Measurements from ENCODE around the gene CSRNP3.

The CSRNP3 gene, protein sequence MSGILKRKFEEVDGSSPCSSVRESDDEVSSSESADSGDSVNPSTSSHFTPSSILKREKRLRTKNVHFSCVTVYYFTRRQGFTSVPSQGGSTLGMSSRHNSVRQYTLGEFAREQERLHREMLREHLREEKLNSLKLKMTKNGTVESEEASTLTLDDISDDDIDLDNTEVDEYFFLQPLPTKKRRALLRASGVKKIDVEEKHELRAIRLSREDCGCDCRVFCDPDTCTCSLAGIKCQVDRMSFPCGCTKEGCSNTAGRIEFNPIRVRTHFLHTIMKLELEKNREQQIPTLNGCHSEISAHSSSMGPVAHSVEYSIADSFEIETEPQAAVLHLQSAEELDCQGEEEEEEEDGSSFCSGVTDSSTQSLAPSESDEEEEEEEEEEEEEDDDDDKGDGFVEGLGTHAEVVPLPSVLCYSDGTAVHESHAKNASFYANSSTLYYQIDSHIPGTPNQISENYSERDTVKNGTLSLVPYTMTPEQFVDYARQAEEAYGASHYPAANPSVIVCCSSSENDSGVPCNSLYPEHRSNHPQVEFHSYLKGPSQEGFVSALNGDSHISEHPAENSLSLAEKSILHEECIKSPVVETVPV

DNA sequence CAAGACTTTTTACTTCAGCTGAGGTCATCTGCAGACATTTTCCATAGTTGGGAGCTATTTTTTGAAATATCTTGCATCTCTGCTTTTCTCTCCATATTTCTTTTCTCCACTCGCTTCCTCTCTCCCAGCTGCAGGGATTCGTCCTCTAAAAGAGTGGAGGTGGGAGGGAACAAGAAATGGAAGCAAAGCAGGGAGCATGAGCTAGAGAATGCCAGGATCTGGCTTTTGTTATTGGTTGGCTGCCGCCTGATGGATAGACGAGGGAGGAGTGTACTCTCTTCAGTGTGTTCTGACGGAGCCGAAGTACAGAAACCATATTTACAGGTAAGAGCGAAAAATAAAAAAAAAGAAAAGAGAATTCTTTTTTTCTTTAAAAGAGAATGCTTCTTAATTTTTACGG, at the start of gene CSRNP3:
Gene CSRNP3, plus strand, starts transcription at position 282 of the 400 bp plus-strand sequence. CDS start 125,368 bp downstream, outside the sequence.
- in situ Hi-C loops (cut with MboI; ENCODE audit: low pct_unique_long_range_greater_than_20kb, low sequenced_read_pairs), result no loop called here
- DNase-seq, result no peak

DNA sequence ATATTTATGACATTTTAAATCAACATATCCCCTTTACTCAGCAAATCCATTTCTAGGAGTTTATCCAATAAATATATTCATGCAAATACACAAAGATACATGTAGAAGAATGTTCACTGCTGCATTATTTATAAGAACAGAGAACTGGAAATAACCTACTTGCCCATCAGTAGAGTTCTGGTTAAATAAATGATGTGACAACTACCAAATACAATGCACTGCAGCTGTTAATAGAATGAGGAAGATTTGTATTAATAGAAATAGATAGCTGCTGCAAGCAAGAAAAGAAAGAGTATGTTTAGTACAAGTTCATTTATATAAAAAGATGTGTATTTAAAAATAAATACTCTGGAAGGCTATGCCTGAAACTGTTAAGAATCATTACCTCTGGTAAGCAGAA, 49.3 kb upstream of the CSRNP3 start:
- in situ Hi-C loops (cut with MboI; ENCODE audit: low pct_unique_long_range_greater_than_20kb, low sequenced_read_pairs), result no loop called here
- DNase-seq, result no peak

DNA sequence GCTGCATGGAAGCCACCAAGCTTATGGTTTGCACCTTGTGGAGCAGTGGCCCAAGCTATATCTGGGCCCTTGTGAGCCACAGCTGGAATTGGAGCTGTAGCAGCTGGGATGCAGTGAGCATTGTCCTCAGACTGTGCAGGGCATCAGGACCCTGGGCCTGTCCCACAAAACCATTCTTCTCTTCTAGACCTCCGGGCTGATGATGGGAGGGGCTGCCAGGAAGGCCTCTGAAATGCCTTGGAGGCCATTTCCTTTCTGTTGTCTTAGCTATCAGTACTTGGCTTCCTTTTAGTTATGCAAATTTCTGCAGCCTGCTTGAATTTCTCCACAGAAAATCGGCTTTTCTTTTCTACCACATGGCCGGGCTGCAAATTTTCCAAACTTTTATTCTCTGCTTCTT, 46.4 kb upstream of the CSRNP3 start:
- in situ Hi-C loops (cut with MboI; ENCODE audit: low pct_unique_long_range_greater_than_20kb, low sequenced_read_pairs), result no loop called here
- no peak for DNase-seq

DNA sequence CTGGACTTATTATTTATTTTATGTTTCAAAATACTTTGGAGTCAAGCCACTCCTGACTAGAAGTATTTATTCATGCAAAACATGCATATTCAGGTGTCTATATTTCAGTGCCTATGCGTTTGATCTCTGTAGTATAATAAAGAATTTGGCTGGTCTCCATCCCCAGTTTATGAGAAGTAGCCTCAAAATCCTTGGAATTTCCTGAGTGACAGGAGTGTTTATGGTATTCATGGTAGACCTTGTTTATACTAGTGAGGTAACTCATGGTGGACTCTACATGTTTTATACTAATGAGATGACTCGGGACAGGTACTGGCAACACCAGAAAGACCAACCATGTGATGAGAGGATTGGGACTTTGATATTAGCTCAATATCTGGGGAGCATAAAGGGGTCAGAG, 43.9 kb upstream of the CSRNP3 start:
- no peak for DNase-seq
- in situ Hi-C loops (cut with MboI; ENCODE audit: low pct_unique_long_range_greater_than_20kb, low sequenced_read_pairs), result no loop called here

DNA sequence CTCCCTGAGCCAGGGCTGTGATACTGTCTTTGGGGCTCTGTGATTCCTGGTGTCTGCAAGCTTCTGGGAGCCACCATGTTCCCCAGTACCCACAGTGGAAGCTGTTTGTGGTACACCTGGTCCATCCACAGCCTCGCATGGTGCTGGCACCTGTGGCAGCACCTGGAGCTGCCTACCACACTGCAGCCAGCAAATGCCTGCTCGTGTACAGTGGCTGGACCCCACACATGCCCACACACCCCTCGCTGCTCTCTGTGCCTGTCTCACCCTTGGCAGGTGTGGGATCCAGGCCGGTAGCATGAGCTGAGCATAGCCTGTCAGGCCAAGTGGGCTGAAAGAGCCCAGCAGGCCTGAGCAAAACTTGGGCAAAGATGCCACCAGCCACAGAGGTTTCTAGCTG, 41.8 kb upstream of the CSRNP3 start:
- DNase-seq, result no peak
- in situ Hi-C loops (cut with MboI; ENCODE audit: low pct_unique_long_range_greater_than_20kb, low sequenced_read_pairs), result no loop called here

DNA sequence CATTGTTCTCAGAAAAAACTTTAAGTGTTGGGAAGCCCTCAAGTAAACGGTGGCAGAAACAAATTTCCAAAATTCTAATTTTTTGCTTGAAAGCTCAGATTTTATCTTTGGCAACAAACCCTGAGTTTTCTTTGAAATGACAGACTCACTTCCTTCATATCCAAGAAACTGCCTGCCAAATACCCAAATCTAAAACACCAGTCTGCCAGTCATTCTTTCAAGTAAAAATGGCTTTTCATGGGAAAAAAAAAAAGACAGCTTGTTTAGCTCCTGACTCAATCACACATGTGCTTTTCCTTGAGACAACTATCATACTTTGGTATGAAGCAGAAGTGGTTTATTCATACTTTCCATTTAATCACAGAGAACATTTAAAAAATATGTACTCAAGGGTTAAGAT, 40.6 kb upstream of the CSRNP3 start:
- in situ Hi-C loops (cut with MboI; ENCODE audit: low pct_unique_long_range_greater_than_20kb, low sequenced_read_pairs), result no loop called here
- no peak for DNase-seq

DNA sequence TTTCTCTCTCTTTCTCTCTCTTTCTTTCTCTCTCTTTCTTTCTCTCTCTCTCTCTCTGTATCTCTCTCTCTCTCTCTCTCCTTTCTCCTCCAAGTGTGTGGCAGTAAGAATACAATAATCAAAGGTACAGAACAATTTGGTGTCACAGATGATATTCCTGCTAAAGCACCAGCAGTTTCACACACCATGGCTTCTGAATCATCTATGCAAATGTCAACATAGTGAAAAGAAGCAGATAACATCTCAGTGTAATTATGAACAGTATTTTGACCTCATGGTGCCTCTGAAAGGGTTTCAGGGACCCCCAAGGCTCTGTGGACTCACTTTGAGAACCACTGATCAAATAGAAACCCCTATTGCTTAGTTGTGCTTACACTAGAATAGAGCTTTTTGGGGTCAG, 38.5 kb upstream of the CSRNP3 start:
- in situ Hi-C loops (cut with MboI; ENCODE audit: low pct_unique_long_range_greater_than_20kb, low sequenced_read_pairs), result no loop called here
- DNase-seq, result no peak

DNA sequence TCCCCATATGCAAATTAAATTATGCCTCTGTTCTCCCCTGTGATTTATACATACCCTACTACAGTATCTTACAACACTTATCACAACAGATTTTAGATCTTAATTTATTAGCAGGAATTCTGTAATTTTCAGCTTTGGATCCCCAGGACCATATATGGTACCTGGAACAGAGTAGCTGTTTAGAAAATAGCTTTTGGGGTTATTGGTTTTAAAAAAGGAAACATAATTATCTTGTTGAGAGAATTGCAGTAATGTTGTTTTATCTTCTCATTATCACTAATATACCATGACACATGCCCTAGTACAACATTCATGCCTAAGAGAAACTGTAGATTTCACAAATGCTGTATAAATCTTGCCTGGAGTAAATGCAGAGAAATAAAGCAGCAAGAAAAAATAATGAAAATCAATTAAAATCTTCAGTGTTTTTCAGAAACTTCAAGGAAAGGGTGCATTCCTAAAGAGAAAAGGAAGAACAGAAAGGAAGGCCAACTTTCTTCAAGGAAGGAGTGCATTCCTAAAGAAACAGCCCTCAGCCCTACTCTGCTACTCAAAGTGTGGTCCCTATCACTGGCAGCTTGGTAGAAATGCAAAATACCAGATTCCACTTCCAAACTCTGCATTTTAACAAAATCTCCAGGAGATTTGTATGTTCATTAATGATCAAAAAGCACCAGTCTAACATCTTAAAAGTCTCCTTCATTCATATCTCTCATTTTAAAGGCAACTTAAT, 37.1 kb upstream of the CSRNP3 start:
- DNase-seq, result no peak
- in situ Hi-C loops (cut with MboI; ENCODE audit: low pct_unique_long_range_greater_than_20kb, low sequenced_read_pairs), result no loop called here

DNA sequence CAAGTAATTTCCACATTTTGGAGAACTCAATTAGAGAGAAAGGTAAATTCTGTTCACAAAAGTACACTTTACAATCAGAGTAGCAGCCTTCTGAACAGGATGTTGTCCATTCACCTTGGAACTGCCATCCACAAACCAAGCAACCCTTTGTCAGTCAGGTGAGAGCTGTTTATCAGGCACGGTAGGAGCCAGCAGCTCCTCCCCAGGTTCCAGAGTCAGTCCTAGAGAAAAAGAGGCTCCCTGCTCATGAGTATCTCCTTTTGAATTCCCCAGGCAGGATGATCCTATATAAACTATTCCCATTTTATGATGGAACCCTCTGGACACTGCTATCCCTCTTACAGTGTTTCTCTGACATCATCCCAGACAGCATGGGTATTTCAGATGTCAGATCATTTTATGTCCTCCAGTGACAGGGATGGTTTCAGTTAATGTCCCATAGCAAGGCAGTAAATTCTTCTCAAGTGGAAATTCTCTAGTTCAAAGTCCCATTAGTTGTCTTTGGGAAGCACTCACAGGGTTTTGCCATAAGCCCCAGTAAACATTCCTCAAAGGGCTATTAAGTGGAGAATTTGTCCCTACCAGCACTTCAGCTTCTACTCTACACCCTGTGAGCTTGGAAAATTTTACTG, 34.5 kb upstream of the CSRNP3 start:
- no peak for DNase-seq
- in situ Hi-C loops (cut with MboI; ENCODE audit: low pct_unique_long_range_greater_than_20kb, low sequenced_read_pairs), result no loop called here

DNA sequence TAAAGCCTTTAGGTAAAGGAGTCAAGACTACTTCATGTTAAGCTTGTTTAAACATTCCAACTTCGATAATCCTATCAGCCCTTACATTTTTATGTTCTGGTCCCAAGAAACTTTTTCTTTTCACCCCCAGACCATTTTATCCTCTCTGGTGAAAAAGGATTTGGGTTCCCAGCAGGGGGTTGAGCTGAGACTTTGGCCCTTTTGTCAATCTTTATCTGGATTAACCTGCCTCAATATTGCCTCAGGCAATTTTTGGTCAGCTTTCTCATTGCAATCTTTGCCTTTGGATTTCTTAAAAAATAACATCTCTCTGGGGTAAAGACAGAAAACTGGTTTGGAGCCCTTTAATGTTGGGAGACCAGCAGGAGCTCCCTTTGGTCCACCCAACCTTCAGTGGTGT, 33.9 kb upstream of the CSRNP3 start:
- DNase-seq, result no peak
- in situ Hi-C loops (cut with MboI; ENCODE audit: low pct_unique_long_range_greater_than_20kb, low sequenced_read_pairs), result no loop called here

DNA sequence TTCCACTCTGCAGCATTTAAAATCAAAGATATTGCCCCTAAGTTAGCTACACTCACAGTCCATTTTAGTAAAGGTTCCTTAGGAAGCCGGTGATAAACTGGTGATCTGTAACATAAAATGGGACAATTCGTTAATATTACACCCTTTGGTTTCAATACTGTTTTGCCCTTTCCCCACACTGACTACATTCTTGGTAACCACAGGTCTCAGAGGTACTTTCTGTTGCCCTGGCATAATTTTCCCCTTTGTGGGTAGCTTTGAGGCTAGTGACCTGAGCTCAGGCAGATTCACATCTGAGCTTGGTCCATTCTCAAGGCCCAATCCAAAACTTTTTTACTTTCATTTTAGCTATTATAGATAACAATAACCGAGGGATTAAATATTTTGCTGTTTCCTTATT, 32.9 kb upstream of the CSRNP3 start:
- in situ Hi-C loops (cut with MboI; ENCODE audit: low pct_unique_long_range_greater_than_20kb, low sequenced_read_pairs), result no loop called here
- DNase-seq, result no peak

DNA sequence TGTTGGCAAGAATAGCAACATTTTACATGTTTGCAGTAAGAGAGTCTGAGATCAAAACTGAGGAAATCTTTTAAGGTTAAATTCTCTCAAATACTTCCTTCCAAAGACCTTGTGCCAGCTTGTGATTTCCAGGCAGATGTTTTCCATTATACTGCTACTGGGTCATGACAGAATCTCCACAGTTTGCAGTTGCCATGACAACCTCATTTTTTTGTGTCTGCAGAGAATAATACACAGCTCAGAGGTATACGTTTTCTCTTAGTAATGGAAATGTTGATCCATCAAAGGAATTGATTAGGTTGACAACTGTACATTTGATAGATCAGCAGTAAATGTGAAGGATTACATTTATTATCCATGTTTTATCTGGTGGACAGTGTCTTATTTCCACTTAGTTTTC, 29.1 kb upstream of the CSRNP3 start:
- in situ Hi-C loops (cut with MboI; ENCODE audit: low pct_unique_long_range_greater_than_20kb, low sequenced_read_pairs), result no loop called here

DNA sequence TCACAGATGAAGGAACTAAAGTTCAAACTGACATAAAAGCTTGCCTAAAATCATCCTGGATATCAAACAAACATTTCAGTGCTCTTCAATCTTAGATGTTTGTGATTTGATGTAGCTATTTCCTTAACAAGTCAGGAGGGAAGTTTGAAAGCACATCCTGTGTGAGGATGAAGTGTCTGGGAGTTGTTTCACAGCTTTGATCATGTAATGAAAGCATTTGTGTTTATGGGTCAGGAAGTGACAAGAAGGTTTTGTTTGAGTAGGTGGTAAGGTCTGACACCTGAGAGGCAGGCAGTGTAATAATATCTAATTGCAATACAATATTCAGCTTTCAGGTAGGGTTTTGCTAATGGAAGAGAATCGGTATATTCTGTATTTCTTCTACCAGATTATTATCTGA, 26.0 kb upstream of the CSRNP3 start:
- DNase-seq, result no peak
- in situ Hi-C loops (cut with MboI; ENCODE audit: low pct_unique_long_range_greater_than_20kb, low sequenced_read_pairs), result no loop called here

More for the DNA sequence above, 29.1 kb upstream of the CSRNP3 start:
- no peak for DNase-seq

DNA sequence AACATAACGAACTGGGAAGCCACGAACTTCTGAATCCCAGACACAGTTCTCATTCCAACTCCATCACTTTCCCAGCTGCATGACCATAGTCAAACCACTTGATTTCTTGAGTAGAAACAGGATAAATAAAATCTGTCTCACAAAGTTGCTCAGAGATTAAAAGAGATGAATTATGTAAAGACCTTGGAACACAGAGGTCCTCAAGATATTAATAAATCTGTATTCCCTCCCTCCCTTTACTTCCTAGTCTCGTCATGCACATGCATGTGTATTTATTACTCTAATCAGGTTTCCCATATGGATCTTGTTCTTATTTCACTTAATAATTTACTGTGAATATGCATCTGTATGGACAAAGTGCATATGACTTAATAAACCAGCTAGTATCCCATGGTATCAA, 21.1 kb upstream of the CSRNP3 start:
- in situ Hi-C loops (cut with MboI; ENCODE audit: low pct_unique_long_range_greater_than_20kb, low sequenced_read_pairs), result no loop called here
- DNase-seq, result no peak

DNA sequence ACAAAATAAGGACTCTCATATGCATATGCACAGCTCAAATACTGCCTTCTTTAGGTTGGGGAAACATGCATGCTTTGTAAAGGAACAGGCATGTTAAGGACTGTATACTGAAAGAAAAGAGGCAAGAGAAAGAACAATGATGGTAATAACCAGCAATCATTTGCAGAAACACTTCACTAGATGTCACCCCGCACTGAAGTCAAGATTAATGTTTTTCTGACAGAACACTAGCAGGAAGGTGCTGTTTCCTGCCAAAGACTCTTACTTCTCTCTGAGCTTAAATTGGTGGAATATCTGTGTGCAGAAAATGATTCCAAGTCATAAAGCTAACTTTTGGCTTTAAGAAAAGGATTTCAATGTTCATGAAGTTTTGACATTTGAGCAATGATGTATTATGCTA, 19.3 kb upstream of the CSRNP3 start:
- in situ Hi-C loops (cut with MboI; ENCODE audit: low pct_unique_long_range_greater_than_20kb, low sequenced_read_pairs), result no loop called here
- DNase-seq, result no peak

DNA sequence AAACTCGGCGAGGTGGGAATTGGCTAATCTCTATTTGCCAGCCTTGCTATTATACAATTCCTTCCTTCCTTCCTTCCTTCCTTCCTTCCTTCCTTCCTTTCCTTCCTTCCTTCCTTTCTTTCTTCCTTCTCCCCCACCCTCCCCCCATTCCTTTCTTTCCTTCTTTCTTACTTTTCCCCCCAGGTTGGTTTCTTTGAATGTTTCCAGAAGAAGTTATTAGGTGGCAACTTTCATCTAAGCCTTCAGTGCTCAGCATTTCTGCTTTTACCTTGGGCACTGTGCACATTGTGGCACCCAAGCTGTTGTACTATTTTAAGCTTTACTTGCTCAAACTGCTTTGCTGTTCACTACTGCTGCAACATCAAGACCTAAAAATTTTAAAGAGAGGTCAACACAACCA, 17.2 kb upstream of the CSRNP3 start:
- in situ Hi-C loops (cut with MboI; ENCODE audit: low pct_unique_long_range_greater_than_20kb, low sequenced_read_pairs), result no loop called here
- DNase-seq, result no peak

DNA sequence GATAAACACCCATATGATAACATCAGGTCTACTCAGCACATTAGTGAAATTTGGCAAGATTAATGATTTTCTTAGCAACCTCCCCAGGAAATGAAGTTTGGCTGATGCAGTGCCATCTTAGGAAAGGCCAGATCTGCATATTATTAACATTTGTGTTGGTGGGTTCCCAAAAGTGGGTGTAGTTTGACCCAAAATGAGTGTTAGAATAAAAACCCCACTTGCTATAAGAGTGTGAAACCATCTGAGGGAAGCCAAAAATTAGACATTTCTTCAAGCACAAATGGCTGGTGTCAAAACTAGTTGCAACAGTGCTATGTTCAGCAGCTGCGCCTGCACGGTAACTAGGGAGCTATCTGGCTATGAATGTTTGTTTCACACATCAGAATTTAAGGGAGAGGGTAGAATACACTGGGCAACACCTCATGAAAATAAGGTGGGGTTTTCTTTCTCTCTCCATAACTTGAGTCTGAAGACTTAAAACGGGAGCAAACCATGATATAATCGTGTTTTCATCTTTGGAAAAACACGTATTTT, 15.9 kb upstream of the CSRNP3 start:
- DNase-seq, result no peak
- in situ Hi-C loops (cut with MboI; ENCODE audit: low pct_unique_long_range_greater_than_20kb, low sequenced_read_pairs), result no loop called here

DNA sequence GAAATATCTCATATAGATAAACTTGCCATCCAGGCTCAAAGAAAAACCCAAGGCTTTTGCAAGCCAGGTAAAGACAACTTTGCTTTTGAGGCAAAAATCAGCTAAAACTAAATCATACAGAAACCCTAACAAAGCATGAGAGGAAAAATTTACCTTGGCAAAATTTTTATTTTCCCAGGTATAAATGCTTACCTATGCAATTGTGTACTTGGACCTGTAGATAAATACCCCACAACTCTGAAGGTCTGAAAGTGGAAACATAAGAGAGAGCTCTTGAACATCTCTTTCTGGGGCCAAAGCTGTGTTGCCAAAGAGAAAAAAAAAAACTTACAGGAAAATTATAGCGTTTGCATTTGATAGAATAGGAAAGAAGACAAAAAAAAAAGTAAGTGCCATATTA, 14.6 kb upstream of the CSRNP3 start:
- DNase-seq, result no peak
- in situ Hi-C loops (cut with MboI; ENCODE audit: low pct_unique_long_range_greater_than_20kb, low sequenced_read_pairs), result no loop called here

DNA sequence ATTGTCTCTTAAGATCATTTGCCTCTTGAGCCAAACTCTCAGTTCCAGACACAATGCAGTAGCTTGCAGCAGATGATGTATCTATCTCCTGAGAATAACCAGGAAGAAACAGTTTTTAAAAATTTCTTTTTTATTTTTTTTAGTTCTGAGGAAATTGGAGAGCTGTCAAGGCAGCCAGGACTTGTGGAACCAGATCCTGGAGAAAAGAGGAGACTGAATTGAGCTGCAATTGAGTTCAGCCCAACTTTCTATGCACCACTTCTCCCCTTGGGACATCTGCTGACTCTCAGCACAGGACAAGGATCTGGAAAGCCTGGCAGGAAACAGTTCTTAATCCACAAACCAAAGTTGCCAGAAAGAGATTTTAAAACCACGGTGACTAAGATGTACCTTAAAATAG, 13.5 kb upstream of the CSRNP3 start:
- in situ Hi-C loops (cut with MboI; ENCODE audit: low pct_unique_long_range_greater_than_20kb, low sequenced_read_pairs), result no loop called here

DNA sequence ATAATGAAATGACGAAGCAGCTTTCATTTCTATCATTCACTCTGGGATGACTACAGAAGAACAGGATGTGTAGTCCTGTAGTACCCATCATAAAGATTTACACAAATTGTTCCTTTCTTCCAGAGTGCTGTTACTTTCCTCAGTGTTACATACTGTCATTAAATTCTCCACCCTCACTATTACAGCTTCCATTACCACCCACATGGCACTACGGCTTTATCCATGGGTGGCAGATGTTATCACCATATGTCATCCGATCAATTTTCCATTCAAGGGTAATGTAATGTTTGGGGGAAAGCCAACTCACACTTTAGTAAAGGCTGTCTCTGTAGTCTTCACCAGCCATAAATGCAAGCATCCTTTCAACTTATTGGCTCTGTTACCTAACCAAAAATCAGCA, 7.1 kb upstream of the CSRNP3 start:
- in situ Hi-C loops (cut with MboI; ENCODE audit: low pct_unique_long_range_greater_than_20kb, low sequenced_read_pairs), result no loop called here

More for the DNA sequence above, 13.5 kb upstream of the CSRNP3 start:
- no peak for DNase-seq

More for the DNA sequence above, 7.1 kb upstream of the CSRNP3 start:
- DNase-seq, result no peak
